Keratinocyte (primary cell): ENCODE measurements around the gene TEP1.

Source experiments
- EZH2 ChIP-seq: IDR thresholded peaks from one replicate; pipeline ENCODE4 v1.6.1; 2012; ENCODE audit warnings: inconsistent platforms, mild to moderate bottlenecking, low read length, moderate library complexity
- TF ChIP-seq, protein P1 (sequence below), 3 experiments: IDR thresholded peaks in 1 of 3; conservative IDR thresholded peaks in 1 of 3; optimal IDR thresholded peaks in 1 of 3; 2 replicates in 2 of 3; 3 replicates in 1 of 3; pipeline versions ENCODE3 to v1.5.1; 2011; ENCODE audit warnings: low read length in 3 of 3, mild to moderate bottlenecking in 3 of 3, moderate library complexity in 2 of 3, control low read depth in 1 of 3, inconsistent platforms in 1 of 3; ENCODE audit not compliant: insufficient read depth in 2 of 3; ENCODE audit errors: extremely low read depth in 1 of 3

DNA sequence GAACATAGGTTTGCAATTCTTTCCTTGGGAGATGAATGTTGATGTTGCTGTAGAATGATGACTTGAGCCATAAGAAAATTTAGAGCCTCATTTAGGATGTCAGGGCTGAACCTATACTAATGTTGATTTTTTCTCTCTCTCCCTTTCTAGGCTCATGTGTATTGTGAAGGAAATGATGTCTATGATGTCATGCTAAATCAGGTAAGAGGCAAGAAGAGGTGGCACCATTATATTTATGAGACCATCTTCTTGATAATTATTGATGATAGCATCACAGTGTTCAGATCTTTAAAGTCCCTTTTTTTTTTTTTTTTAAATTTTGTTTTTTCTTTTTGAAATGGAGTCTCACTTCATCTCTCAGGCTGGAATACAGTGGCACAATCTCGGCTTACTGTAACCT, 66.6 kb downstream of the TEP1 start:
- TF ChIP-seq, protein P1, sequence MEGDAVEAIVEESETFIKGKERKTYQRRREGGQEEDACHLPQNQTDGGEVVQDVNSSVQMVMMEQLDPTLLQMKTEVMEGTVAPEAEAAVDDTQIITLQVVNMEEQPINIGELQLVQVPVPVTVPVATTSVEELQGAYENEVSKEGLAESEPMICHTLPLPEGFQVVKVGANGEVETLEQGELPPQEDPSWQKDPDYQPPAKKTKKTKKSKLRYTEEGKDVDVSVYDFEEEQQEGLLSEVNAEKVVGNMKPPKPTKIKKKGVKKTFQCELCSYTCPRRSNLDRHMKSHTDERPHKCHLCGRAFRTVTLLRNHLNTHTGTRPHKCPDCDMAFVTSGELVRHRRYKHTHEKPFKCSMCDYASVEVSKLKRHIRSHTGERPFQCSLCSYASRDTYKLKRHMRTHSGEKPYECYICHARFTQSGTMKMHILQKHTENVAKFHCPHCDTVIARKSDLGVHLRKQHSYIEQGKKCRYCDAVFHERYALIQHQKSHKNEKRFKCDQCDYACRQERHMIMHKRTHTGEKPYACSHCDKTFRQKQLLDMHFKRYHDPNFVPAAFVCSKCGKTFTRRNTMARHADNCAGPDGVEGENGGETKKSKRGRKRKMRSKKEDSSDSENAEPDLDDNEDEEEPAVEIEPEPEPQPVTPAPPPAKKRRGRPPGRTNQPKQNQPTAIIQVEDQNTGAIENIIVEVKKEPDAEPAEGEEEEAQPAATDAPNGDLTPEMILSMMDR (optimal IDR thresholded peaks at IDR 0.05 in 1 of 3, IDR thresholded peaks at IDR 0.05 in 1 of 3, conservative IDR thresholded peaks at IDR 0.05 in 1 of 3; ENCODE audit: extremely low read depth in 1 of 3, insufficient read depth in 2 of 3, low read length in 3 of 3), result no peak
- no peak for TF ChIP-seq EZH2
